Superior temporal gyrus (tissue), 1 donor: ENCODE data around the gene ATP2C1.

Experiments used
- DNase-seq: peaks from one replicate; pipeline ENCODE4 v3.0.0-alpha.2; 2016; ENCODE audit errors: extremely low spot score

ATP2C1 gene

DNA sequence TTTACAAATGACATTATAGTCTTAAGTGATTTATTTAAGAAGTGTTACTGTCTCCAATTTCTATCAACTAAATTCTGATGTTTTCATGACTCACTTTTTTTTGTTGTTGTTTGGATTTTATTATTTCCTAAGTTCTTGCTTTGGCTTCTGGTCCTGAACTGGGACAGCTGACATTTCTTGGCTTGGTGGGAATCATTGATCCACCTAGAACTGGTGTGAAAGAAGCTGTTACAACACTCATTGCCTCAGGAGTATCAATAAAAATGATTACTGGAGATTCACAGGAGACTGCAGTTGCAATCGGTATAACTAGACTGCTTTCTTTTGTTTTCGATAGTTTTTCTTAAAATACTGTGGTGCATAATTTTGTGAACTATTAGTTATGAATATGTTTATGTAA, 85.2 kb downstream of the ATP2C1 start:
- no peak for DNase-seq

DNA sequence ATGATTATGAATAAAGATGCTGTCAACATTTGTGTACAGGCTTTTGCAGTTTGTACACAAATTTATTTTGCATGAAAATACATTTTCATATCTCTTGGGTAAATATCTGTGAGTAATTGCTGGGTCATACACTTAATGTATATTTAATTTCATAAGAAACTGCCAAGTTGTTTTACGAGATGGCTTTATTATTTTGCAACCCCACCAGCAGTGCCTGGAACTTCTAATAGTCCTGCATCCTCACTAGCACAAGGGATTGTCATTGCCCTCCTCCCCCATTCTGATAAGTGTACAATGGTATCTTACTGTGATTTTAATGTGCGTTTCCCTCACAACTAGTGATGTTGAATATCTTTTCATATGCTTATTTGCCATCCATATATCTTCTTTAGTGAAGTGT, 87.6 kb downstream of the ATP2C1 start:
- no peak for DNase-seq

DNA sequence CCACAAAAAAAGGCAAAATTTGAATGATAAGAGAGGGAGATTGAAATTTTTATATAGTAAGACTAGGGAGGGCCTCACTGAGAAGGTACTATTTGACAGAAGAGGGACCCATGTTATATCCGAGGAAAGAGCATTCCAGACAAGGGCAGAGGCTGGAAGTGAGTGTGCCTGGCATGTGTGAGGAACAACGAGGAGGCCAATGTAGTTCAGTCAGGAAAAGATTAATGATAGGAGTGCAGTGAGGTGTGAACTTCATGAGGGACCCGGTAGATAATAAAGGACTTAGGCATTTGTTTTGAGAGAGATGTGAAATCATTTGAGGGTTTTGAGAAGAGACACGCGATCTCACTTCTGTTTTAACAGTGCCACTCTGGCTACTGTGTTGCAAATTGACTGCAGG, 96.4 kb downstream of the ATP2C1 start:
- DNase-seq: no peak

DNA sequence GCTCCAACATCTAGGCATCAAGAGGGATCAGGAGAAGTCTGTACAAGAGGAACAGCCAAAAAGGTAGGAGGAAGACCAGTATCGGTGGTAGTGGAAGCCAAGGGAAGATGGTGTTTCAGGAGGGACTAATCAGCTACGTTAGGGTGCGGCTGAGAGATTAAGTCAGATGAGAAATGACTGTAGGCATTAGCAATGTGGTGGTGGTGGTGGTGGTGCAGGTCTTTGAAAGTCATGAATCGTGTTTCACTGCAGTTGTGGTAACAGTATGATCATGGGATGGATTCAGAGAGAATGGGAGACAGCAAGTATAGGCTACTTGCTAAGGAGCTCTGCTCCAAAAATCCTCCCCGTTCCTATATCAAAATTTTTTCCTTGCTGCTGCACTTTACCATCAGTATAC, 97.2 kb downstream of the ATP2C1 start:
- DNase-seq: no peak

DNA sequence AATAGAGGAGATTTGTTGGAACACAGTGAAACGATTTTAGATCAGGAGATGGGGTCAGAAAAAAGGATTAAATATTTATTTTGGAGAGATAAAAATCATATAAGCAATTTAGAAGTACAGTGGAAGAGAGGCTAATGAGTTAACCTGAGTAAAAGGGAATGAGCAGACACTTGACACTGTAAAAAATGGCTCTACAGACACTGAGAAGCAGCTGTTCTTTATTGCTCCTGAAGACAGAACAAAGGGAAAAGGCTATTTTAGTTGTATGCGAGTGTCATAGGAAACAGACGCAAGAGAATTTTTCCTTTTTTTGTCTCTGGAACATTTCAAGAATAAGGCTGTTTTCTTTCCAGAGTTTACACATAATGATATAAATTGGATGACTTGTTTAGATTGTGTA, 98.5 kb downstream of the ATP2C1 start:
- DNase-seq: no peak

DNA sequence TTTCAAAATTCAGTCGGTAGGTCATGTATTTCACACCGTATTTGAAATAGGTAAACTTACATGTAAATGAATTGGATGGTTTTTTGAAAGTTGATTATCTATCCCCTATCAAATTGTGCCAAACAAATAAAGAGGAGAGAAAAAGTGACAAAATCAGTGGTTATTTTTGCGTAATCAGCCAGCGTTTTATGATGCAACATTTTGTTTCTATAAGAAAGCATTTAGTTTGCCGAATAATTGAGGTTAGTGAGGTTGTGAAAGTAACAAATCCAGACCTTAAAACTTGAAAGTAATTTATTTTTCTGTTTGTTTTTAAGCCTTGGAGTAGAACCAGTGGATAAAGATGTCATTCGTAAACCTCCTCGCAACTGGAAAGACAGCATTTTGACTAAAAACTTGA, 103.4 kb downstream of the ATP2C1 start:
- no peak for DNase-seq

DNA sequence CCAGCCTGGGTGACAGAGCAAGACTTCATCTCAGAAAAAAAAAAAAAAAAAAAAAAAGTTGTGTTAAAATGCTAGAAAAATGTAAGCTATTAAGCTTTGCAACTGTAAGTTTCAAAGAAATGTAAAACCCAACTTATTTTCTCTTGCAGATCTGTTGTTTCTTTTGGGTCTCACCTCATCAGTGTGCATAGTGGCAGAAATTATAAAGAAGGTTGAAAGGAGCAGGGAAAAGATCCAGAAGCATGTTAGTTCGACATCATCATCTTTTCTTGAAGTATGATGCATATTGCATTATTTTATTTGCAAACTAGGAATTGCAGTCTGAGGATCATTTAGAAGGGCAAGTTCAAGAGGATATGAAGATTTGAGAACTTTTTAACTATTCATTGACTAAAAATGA, 107.2 kb downstream of the ATP2C1 start:
- no peak for DNase-seq

DNA sequence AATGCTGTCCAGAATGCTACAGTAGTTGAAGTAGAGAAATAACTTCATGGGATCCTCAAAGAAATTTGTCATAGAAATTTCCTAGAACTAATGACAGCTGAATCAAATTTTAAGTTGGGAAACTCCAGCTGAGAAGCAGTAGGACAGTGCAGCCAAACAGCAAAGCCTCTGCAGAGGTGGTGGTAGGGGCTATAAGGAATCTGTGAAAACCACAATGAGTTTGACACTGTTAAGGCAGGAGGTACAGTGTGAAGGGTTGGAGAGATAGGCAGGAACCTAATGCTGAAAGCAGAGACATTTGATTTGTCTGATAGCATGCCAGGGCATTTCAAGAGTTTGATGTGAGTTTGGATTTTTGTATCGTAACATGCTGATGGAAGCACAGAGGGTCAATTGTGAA, 110.7 kb downstream of the ATP2C1 start:
- no peak for DNase-seq

DNA sequence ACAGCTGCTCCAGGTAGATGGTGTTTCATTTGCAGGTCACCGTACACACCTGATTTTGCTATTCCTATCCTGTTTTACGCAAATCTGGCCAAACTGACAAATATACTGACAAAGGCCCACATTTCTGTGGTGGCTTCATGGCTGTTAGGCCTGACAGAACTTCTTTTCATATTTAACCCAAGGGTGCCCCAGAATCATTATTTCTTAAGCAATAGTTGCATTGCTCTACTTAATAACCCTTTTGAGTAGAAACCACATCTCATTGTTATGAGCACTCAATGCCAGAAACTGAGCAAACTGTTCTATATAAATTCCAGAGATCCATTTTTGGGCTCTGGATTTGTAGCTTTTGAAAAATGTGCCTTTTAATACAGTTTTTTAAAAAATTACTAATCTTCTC, 113.4 kb downstream of the ATP2C1 start:
- DNase-seq: no peak

DNA sequence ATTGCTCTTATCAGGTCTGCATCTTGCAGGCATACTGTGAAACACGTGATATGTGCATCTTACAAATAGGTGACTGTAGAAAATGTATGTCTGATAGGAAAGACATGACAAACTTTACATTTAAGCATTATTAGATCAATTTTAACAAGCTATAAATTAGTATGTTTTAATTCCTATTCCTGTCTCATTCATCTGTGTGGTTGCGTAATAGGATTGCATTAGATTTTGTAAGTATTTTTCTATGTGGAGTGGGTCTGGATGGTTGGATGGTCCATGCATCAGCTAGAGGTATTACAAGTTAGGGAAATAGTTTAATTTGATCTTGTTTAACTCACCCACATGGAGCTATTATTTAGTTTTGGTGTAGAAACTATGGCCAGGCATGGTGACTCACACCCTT, 113.9 kb downstream of the ATP2C1 start:
- DNase-seq: no peak

DNA sequence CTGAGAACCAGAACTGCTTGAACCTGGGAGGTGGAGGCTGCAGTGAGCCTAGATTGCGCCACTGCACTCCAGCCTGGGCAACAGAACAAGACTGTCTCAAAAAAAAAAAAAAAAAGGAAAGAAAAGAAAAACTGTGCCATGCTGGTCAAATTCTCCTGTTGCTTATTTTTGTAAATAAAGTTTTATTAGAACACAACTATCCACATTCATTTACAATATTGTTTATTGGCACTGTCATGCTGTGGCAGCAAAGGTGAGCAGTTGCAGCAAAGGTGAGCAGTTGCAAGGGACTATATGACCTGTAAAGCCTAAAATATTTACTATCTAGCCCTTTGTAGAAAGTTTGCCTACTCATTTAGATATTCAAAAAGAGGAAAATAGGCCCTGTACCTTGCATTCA, 114.4 kb downstream of the ATP2C1 start:
- no peak for DNase-seq

DNA sequence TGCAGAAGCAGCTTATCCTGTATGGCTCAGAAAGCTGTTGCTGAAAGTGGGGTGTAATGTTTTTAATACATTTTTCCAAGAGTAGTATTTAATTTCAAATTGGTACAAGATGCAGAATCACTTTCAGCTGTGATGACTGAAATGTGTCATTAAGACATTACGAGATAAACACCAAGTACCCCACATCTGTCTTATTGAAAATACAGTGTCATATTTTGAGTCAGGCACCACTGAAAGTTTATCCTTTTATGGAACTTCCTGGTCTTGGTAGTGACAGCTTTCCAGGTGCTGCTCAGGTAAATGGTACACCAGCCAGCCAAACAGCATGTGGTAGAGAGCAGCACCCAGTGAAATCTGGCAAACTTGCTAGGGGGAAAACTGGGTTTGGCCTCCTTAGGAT, 115.8 kb downstream of the ATP2C1 start:
- no peak for DNase-seq

DNA sequence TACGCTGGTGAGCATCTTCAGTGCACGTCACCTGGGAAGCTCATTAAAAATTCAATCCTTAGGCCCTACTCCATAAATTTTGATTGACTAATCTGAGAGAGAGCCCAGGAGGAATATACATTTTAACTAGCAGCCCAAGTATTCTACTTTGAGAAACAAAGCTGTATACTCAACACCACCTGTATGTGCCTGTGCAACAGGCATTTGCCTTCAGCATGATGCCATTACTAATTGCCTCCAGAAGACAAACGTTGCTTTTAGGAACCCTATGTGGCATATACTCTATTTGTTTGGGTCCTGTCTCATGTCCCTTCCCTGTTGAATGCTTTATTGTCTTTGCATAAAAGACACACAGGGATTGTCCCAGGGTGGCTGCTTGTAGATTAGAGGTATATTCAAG, 125.1 kb downstream of the ATP2C1 start:
- DNase-seq: no peak

DNA sequence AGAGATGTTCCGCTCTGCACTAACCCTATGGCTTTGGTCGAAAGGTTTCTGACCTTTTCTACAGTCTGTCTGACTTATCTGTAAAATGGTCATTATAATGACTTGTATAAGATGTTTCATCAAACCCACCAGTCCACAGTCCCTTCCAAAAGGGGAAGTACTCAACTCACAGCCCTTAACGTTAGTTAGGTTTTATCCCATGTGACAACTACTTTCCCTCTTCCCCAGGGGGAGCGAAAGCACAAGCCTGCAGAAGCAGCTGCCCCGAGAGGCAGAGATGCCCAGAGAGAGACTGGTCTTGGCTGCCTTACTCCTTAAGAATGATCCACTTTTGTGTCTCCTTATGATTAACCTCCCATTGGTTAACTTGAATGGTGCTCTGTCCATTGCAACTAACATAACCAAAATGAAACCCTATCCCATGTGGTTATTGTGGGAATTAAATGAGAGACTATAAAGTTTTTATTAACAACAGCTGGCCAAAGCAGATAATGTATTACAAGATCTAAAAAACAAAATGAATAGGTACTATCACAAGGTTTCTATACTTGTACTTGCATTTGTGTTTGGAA, 126.3 kb downstream of the ATP2C1 start:
- no peak for DNase-seq

DNA sequence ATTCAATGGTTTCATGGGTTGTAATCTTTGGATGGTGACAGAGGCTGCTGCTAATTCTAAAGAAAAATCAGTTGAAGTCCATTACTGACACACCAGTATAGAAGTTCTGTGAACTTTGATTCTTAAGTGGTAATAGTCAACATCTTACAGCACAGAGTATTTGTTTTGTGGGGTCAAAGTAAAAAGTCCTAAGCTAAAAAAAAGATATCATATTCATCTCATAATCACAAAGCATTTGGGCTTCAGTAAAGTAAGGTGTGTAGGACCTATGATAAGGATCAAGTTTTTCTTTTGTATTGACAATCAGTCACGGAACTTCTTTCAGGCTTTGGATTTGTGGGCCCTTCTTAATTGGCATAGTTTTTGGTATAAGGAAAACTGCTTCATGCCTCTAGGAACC, 131.7 kb downstream of the ATP2C1 start:
- DNase-seq: no peak

DNA sequence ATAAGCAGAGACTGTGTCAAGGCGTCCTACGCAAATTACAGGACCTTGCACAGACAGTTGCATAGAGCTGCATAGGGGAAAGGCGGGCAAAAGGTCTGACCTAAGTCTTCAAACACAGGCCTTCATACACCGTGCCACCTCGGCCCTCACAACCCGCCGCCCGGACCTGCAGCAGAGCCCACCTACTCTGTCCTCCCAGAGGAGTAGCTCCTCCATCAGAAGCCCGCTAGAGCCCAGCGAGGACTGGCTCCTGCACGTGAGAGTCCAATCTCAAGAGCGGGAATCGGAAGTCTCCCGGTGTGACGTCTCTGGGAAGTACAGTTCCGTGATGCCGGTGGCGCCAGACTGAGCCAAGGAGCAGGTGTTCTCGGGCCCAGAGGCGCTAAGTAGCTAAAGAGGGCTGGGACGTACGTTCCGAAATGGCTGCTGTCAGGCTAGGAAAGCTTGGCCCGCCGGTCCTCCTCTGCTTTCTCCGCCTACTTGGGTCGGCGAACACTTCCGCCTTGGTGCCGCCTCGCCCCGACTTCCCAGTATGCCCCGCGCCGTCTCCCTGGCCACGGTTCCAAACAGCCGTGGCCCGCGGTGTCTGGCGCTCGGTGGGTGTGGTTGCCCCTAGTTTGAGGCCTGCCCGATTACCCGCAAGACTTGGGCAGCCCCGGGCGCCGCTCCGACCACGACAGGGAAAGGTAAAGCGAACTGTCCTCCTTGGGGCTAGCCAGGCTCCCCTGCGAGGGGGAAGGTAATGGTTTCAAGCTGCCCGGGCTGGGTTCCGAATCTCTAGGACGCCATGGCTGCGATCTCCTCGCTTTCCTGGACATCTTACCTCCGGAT, 132.7 kb downstream of the ATP2C1 start, which contains the start of the genes ASTE1 and NEK11:
Gene ASTE1, minus strand, starts transcription at position 505 of the 831 bp plus-strand sequence. CDS start 1,519 bp downstream, outside the sequence.
Gene NEK11, plus strand, starts transcription at position 557 of the 831 bp plus-strand sequence. CDS start 2,832 bp downstream, outside the sequence.
- peak; percentile 84 for DNase-seq

DNA sequence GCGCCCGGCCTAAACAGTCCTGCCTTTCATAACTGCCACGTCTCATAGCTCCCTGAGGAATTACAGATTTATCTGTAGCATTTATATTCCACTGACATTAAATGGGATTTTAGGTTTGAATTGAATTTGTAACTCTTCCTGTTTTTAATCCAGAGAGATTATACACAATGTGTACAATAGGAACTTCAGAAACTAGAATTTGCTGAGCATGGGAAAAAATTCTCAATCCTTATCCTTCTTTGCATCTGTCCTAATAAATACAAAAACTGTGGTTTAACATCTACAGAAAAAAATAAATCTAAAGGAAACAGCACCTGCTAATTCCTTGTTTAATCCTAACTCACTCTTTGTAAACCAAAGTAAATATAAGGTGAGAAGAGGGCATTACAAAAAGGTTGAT, 135.0 kb downstream of the ATP2C1 start:
- no peak for DNase-seq

DNA sequence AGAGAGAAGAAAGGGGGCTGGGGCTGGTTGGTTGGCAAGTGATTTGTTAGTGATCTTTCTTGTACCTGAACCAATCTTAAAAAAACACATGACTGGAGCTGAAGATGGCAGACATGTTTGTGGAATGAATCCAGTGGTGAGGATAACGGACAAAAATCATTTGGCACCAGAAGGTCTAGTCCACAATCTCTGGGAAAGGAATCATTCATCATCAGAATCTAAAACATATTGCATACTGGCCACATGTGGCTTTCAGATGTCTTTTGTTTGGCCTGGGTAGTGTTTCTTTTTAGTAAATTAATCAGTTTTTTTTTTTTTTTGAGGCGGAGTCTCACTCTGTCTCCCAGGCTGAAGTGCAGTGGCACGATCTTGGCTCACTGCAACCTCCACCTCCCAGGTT, 137.8 kb downstream of the ATP2C1 start:
- DNase-seq: no peak

DNA sequence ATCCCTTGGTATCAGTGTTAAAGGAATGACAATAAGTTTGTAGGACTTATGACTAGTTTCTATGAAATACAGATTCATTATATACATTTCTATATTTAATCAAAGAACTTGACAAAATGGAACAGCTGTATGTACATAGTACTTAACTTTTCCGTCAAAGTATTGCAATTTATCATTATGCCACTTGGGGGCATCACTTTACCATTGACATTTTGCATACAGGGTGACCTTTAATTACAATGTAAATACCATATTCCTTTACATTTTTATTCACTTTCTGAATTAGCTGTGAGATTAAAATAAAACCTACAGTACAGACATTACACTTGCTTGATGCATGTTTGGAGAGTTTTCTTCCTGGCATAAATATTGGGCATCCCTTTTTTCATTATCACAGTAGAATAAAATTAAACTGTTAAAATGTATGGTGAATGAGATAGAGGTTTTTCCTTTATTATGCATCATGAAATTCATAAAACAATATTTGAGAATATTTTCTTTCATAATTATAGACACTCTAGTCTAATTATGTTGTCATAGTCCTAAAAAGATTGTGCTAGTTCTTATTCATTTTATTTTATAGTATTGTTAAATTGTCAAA, 139.7 kb downstream of the ATP2C1 start:
- peak; percentile 84 for DNase-seq

DNA sequence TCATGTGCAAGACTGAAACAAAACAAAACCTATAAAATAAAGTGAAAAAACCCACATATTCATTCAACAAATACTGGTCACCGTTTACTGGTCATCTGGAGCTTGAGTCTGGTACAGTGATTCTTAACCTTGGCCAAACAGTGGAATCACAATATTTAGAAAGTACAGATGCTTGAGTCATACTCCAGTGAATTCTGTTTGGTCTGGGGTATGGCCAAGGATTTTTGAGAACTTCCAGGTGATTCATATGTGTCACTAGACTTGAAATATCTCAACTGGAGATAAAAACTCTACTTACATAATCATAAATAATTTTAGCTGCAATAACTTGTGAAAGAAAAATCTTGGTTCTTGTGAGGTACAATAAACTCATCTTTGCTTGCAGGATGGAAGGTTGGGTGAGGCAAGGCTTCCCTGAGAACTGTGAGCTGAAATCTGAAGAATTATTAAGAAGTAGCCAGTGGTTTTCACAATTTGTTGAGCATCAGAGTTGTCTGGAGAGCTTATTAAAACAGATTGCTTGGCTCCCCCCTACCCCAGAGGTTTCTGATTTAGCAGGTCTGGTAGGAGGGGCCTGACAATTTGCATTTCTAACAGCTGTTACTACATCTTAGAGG, 142.4 kb downstream of the ATP2C1 start:
- no peak for DNase-seq

DNA sequence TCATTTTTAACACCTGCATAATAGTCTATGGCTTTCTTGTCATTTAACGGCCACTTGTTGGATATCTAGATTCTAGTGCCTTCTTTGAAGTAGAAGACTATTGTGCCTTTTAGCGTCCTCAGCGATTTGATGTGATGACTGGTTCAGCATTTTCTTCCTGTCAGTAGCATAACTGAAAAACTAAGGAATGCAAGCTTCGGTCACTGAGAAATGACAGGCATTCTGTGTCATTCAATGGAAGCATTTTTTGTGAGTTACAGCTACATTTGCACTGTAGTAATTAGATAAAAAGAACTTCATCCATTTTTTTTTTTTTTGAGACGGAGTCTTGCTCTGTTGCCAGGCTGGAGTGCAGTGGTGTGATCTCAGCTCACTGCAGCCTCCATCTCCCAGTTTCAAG, 143.1 kb downstream of the ATP2C1 start:
- no peak for DNase-seq

DNA sequence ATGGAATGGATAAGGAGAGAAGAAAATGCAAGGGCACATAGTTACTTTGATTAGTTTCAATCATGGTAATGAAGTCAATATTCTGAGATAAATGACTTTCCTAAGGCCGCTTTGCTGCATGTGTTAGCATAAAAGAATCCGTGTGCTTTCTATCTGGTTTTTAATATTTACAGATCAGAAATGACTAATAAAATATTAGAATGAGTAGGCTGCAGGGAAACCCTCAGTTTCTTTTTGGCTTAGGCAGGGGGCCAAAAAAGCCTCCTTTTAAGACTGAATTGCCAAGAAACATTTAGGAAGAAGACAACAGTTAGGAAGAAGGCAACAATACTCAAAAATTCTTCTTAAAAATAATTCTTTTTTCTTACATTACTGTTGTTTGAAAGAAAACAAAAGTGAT, 144.4 kb downstream of the ATP2C1 start:
- no peak for DNase-seq
